ENCODE measurements around the gene CXCL12. TPM values are rescaled to one million over a fixed set of nuclear protein-coding genes. Genes with fewer than 3 reads are reported as not detected.

The CXCL12 gene
- total RNA-seq, 1 donor from 2014 or later, result 2.2 TPM

DNA sequence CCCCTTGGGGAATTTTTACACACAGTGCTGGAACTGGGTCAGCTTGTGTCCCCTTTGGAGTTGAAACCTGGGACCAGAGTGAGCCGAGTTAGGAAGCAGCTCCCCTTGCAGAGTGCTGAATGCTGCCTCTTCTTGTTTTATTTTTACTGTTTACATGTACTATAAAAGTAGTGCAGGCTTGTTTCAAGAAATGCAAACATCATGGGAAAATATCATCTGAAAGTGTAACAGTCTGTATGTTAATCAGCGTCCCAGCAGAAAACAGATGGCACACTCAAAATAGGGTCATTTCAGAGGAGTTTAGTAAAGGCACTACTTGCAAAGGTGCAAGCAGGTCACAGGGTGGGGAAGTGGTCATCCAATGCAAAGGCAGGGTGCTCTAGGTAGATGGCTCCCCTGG lies 30.1 kb downstream of the CXCL12 start:
- H3K9me3 Mint-ChIP-seq (ENCODE audit: unreplicated experiment), result peaks cover 6% of the 10 kb centered on the region
- H3K27me3 Mint-ChIP-seq (ENCODE audit: unreplicated experiment), result peaks cover 14% of the 10 kb centered on the region
- peaks cover 7% of the 10 kb centered on the region for H3K4me1 Mint-ChIP-seq (ENCODE audit: low read depth, unreplicated experiment)
- H3K27ac Mint-ChIP-seq (ENCODE audit: unreplicated experiment), result no peak overlapping the region
- TF ChIP-seq, protein P1, sequence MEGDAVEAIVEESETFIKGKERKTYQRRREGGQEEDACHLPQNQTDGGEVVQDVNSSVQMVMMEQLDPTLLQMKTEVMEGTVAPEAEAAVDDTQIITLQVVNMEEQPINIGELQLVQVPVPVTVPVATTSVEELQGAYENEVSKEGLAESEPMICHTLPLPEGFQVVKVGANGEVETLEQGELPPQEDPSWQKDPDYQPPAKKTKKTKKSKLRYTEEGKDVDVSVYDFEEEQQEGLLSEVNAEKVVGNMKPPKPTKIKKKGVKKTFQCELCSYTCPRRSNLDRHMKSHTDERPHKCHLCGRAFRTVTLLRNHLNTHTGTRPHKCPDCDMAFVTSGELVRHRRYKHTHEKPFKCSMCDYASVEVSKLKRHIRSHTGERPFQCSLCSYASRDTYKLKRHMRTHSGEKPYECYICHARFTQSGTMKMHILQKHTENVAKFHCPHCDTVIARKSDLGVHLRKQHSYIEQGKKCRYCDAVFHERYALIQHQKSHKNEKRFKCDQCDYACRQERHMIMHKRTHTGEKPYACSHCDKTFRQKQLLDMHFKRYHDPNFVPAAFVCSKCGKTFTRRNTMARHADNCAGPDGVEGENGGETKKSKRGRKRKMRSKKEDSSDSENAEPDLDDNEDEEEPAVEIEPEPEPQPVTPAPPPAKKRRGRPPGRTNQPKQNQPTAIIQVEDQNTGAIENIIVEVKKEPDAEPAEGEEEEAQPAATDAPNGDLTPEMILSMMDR (IDR thresholded peaks at IDR 0.05; ENCODE audit: partially characterized antibody, unreplicated experiment), result no peak
- no peak for DNase-seq
- no peaks in the 10 kb centered on the region for H3K36me3 Mint-ChIP-seq (ENCODE audit: unreplicated experiment)
- H3K4me3 Mint-ChIP-seq (ENCODE audit: unreplicated experiment), result no peak overlapping the region

DNA sequence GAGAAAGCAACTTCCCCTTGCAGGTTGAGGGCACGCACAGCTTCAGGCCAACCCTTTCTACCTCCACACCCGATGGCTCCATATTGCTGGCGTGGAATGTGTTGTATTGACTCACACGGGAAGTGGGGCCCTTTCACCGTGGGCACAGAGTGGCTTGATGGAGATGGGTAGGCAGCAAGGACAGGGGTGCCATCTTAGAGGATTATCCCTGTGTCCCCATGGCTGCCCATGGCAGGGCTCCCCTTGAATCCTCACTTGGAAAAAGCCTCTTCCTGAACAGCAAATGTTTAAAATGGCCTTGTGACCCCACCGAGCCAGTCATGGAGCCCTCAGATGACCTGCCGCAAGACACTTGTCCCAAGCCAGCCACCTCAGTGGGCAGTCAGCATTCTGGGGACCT lies 31.2 kb downstream of the CXCL12 start:
- Mint-ChIP-seq H3K9me3 (ENCODE audit: unreplicated experiment) (peaks cover 6% of the 10 kb centered on the region), H3K4me3 (ENCODE audit: unreplicated experiment) (no peak overlapping the region), H3K36me3 (ENCODE audit: unreplicated experiment) (no peaks in the 10 kb centered on the region), H3K27ac (ENCODE audit: unreplicated experiment) (no peak overlapping the region), H3K27me3 (ENCODE audit: unreplicated experiment) (peaks cover 15% of the 10 kb centered on the region), H3K4me1 (ENCODE audit: low read depth, unreplicated experiment) (peaks cover 7% of the 10 kb centered on the region)
- TF ChIP-seq, protein P1 (IDR thresholded peaks at IDR 0.05; ENCODE audit: partially characterized antibody, unreplicated experiment), result no peak
- DNase-seq, result no peak

DNA sequence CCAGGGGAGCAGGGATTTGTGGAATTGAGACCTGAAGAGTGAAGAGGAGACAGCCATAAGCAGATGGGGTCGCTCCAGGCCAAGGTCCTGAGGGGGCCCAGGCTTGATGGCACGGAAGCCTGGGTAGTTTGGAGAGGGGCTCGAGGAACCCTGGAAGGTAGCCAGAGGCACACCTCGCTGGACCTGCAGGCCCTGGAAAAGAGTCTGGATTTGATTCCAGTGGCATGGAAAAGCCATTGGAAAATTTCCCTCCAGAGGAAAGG lies 31.8 kb downstream of the CXCL12 start:
- TF ChIP-seq, protein P1 (IDR thresholded peaks at IDR 0.05; ENCODE audit: partially characterized antibody, unreplicated experiment), result no peak
- Mint-ChIP-seq H3K27me3 (ENCODE audit: unreplicated experiment) (peaks cover 20% of the 10 kb centered on the region), H3K36me3 (ENCODE audit: unreplicated experiment) (no peaks in the 10 kb centered on the region), H3K4me3 (ENCODE audit: unreplicated experiment) (no peak overlapping the region), H3K9me3 (ENCODE audit: unreplicated experiment) (peaks cover 6% of the 10 kb centered on the region), H3K27ac (ENCODE audit: unreplicated experiment) (no peak overlapping the region), H3K4me1 (ENCODE audit: low read depth, unreplicated experiment) (peaks cover 7% of the 10 kb centered on the region)
- no peak for DNase-seq

DNA sequence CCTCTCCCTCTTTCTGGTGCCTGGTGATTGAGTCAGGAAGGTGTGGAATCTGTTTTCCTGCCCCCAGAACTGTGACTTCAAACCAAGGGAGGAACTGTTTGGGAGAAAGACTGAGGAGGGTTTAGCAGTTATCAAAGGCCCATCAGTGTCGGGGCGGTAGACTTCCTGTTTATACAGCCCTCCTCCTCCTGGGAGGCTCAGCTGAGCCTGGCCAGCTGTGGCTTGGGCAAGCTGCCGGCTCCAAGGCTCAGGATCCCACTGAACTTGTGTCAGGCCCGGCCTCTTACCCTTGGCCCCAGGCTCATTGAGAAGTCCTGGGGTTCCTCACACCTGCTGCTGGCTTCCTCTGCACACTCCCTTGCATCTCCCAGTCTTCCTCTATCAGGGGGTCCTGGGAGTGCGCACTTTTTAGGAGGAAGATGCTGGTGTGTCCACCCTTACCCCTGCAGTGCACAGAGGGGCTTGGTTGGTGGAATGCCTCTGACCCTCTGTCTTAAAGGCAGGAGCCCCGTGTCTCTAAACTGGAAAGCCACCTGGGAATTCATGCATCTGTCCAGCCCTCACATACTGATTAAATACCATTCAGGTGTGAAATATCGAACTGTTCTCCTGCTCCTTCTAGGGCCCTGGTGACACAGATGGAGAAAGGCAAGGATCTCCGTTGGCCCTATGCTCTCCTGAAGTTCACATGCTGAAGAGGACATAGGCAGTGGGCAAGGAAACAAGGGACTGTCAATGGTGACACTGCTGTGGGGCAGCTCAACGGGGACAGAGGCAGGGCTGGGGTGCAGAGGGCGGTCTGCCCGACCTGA lies 32.4 kb downstream of the CXCL12 start:
- H3K4me3 Mint-ChIP-seq (ENCODE audit: unreplicated experiment), result no peak overlapping the region
- peaks cover 7% of the 10 kb centered on the region for H3K4me1 Mint-ChIP-seq (ENCODE audit: low read depth, unreplicated experiment)
- peaks cover 6% of the 10 kb centered on the region for H3K9me3 Mint-ChIP-seq (ENCODE audit: unreplicated experiment)
- H3K36me3 Mint-ChIP-seq (ENCODE audit: unreplicated experiment), result no peaks in the 10 kb centered on the region
- H3K27me3 Mint-ChIP-seq (ENCODE audit: unreplicated experiment), result peaks cover 20% of the 10 kb centered on the region
- H3K27ac Mint-ChIP-seq (ENCODE audit: unreplicated experiment), result no peak overlapping the region
- TF ChIP-seq, protein P1 (IDR thresholded peaks at IDR 0.05; ENCODE audit: partially characterized antibody, unreplicated experiment), result no peak
- no peak for DNase-seq

DNA sequence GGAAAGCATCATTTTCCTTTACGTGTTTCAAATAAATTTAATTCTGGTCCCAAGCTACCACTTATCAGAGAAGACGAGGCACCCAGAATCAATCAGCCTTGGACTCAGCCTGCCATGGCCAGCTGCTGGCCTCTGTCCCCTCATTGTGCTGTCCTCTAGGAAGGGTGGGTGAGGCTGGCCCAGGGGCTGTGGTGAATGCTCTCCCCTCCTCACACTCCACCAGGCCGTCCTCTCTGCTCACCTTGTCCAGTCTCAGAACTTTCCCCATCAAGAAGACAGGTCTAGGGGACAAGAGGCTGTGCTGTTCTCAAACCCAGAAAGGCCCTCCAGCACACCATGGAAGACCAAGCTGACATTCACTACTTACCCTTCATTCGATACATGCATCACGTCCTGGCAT lies 36.4 kb downstream of the CXCL12 start:
- Mint-ChIP-seq H3K4me1 (ENCODE audit: low read depth, unreplicated experiment) (no peaks in the 10 kb centered on the region), H3K4me3 (ENCODE audit: unreplicated experiment) (no peak overlapping the region), H3K27me3 (ENCODE audit: unreplicated experiment) (peaks cover 18% of the 10 kb centered on the region), H3K9me3 (ENCODE audit: unreplicated experiment) (peaks cover 9% of the 10 kb centered on the region), H3K27ac (ENCODE audit: unreplicated experiment) (no peak overlapping the region), H3K36me3 (ENCODE audit: unreplicated experiment) (no peaks in the 10 kb centered on the region)
- DNase-seq, result no peak
- TF ChIP-seq, protein P1 (IDR thresholded peaks at IDR 0.05; ENCODE audit: partially characterized antibody, unreplicated experiment), result no peak
